Measurements from ENCODE around the gene GABBR2. TPM values are rescaled to one million over a fixed set of nuclear protein-coding genes. Genes with fewer than 3 reads are reported as not detected.

Gene GABBR2
- total and polyA plus RNA-seq, 2 experiments from 2014 or later = 0.89 to 1.3 TPM

DNA sequence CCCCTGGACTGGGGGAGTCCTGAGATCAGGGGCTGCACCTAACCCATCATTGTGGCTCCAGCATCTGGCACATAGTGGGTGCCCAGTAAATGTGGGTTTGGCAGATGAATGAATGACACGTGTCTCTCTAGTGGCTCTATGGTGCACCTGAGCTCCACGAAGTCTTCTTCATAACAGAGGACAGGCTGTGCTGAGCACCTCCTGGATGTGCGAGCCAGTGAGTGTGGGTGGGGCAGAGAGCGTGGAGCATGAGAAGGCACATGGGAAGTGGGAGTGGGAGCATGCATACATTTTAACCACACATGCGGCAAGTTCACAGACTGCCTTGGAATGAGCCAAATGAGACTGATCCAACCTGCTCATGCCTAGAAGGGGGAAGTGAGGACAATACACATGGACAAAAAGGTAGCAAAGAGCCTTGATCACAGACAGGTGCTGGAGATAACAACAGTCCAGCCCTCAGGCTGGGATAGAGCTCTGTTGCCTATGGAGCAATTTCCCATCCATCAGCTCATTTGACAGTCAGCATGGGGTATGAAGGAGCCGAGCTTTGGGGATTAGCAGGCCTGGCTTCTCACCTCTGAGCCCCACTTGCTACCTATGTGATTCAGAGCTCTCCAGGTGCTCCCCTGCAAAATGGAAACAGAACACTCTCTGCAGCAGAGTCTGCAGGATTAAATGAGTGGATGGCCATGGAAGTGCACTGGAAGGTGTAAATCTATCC, 377.0 kb downstream of the GABBR2 start:
- Histone ChIP-seq H4K20me1 (replicated peaks; ENCODE audit: insufficient read depth) (no peaks in the 10 kb centered on the region), H3K36me3 (ENCODE audit: insufficient read depth) (no peaks in the 10 kb centered on the region), H3K4me2 (no peak overlapping the region), H3K9me2 (ENCODE audit: insufficient read depth) (no peaks in the 10 kb centered on the region), H2AFZ (no peak overlapping the region), H3K4me3 (no peak overlapping the region), H3K79me2 (replicated peaks; ENCODE audit: insufficient read depth) (no peaks in the 10 kb centered on the region), H3K27me3 (ENCODE audit: insufficient read depth) (no peaks in the 10 kb centered on the region), H3F3A (replicated peaks; ENCODE audit: low read depth) (no peaks in the 10 kb centered on the region), H3K27ac (ENCODE audit: low read depth) (no peak overlapping the region), H3K4me1 (ENCODE audit: insufficient read depth) (no peaks in the 10 kb centered on the region; the same call in 1 of the 2 replicates)
- DNase-seq (ENCODE audit: low spot score) = no peak
- Mint-ChIP-seq H3K27ac (no peak overlapping the region), H3K4me3 (no peak overlapping the region), H3K4me1 (no peaks in the 10 kb centered on the region), H3K36me3 (ENCODE audit: low read depth) (no peaks in the 10 kb centered on the region), H3K27me3 (ENCODE audit: insufficient read depth, low read depth, poor library complexity) (no peaks in the 10 kb centered on the region), H3K9me3 (no peaks in the 10 kb centered on the region)
- no peak for TF ChIP-seq ZNF331 (CRISPR knock-in tag; IDR thresholded peaks at IDR 0.05; ENCODE audit: low read depth)
- TF ChIP-seq NANOG (IDR thresholded peaks at IDR 0.05; ENCODE audit: borderline replicate concordance) = no peak
- ATAC-seq = no peak

DNA sequence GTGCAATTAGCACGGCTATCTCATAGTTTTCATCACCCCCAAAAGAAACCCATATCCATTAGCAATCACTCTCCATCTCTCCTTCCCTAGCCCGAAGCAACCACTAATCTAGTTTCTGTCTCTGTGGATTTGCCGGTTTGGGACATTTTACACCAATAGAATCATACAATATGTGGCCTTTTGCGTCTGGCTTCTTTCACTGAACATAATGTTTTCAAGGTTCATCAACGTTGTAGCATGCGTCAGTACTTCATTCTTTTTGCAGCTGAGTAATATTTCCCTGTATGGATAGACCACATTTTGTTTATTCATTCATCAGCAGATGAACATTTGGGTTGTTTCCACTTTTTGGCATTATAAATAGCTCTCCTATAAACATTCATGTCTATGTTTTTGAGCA, 377.9 kb downstream of the GABBR2 start:
- Mint-ChIP-seq H3K4me3 (no peak overlapping the region), H3K9me3 (no peaks in the 10 kb centered on the region), H3K27me3 (ENCODE audit: insufficient read depth, low read depth, poor library complexity) (no peaks in the 10 kb centered on the region), H3K36me3 (ENCODE audit: low read depth) (no peaks in the 10 kb centered on the region), H3K4me1 (no peaks in the 10 kb centered on the region), H3K27ac (no peak overlapping the region)
- Histone ChIP-seq H3K4me3 (no peak overlapping the region), H3K36me3 (ENCODE audit: insufficient read depth) (no peaks in the 10 kb centered on the region), H4K20me1 (replicated peaks; ENCODE audit: insufficient read depth) (no peaks in the 10 kb centered on the region), H3K79me2 (replicated peaks; ENCODE audit: insufficient read depth) (no peaks in the 10 kb centered on the region), H3K4me2 (no peak overlapping the region), H3K27me3 (ENCODE audit: insufficient read depth) (no peaks in the 10 kb centered on the region), H3K4me1 (ENCODE audit: insufficient read depth) (no peaks in the 10 kb centered on the region; the same call in 1 of the 2 replicates), H2AFZ (no peak overlapping the region), H3K27ac (ENCODE audit: low read depth) (no peak overlapping the region), H3K9me2 (ENCODE audit: insufficient read depth) (no peaks in the 10 kb centered on the region), H3F3A (replicated peaks; ENCODE audit: low read depth) (no peaks in the 10 kb centered on the region)
- DNase-seq (ENCODE audit: low spot score) (no peak), ATAC-seq (no peak)
- TF ChIP-seq NANOG (IDR thresholded peaks at IDR 0.05; ENCODE audit: borderline replicate concordance) = no peak
- TF ChIP-seq, protein P1, sequence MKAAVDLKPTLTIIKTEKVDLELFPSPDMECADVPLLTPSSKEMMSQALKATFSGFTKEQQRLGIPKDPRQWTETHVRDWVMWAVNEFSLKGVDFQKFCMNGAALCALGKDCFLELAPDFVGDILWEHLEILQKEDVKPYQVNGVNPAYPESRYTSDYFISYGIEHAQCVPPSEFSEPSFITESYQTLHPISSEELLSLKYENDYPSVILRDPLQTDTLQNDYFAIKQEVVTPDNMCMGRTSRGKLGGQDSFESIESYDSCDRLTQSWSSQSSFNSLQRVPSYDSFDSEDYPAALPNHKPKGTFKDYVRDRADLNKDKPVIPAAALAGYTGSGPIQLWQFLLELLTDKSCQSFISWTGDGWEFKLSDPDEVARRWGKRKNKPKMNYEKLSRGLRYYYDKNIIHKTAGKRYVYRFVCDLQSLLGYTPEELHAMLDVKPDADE (IDR thresholded peaks at IDR 0.05) = no peak
- TF ChIP-seq JUNB (IDR thresholded peaks at IDR 0.05; ENCODE audit: unreplicated experiment) = no peak
- TF ChIP-seq STAT1 (IDR thresholded peaks at IDR 0.05; ENCODE audit: unreplicated experiment) = no peak
- TF ChIP-seq, protein P2, sequence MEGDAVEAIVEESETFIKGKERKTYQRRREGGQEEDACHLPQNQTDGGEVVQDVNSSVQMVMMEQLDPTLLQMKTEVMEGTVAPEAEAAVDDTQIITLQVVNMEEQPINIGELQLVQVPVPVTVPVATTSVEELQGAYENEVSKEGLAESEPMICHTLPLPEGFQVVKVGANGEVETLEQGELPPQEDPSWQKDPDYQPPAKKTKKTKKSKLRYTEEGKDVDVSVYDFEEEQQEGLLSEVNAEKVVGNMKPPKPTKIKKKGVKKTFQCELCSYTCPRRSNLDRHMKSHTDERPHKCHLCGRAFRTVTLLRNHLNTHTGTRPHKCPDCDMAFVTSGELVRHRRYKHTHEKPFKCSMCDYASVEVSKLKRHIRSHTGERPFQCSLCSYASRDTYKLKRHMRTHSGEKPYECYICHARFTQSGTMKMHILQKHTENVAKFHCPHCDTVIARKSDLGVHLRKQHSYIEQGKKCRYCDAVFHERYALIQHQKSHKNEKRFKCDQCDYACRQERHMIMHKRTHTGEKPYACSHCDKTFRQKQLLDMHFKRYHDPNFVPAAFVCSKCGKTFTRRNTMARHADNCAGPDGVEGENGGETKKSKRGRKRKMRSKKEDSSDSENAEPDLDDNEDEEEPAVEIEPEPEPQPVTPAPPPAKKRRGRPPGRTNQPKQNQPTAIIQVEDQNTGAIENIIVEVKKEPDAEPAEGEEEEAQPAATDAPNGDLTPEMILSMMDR (conservative IDR thresholded peaks at IDR 0.05; ENCODE audit: low read depth in 2 of 2) = no peak
- no peak for TF ChIP-seq ZNF331 (CRISPR knock-in tag; IDR thresholded peaks at IDR 0.05; ENCODE audit: low read depth)
- TF ChIP-seq, protein P3, sequence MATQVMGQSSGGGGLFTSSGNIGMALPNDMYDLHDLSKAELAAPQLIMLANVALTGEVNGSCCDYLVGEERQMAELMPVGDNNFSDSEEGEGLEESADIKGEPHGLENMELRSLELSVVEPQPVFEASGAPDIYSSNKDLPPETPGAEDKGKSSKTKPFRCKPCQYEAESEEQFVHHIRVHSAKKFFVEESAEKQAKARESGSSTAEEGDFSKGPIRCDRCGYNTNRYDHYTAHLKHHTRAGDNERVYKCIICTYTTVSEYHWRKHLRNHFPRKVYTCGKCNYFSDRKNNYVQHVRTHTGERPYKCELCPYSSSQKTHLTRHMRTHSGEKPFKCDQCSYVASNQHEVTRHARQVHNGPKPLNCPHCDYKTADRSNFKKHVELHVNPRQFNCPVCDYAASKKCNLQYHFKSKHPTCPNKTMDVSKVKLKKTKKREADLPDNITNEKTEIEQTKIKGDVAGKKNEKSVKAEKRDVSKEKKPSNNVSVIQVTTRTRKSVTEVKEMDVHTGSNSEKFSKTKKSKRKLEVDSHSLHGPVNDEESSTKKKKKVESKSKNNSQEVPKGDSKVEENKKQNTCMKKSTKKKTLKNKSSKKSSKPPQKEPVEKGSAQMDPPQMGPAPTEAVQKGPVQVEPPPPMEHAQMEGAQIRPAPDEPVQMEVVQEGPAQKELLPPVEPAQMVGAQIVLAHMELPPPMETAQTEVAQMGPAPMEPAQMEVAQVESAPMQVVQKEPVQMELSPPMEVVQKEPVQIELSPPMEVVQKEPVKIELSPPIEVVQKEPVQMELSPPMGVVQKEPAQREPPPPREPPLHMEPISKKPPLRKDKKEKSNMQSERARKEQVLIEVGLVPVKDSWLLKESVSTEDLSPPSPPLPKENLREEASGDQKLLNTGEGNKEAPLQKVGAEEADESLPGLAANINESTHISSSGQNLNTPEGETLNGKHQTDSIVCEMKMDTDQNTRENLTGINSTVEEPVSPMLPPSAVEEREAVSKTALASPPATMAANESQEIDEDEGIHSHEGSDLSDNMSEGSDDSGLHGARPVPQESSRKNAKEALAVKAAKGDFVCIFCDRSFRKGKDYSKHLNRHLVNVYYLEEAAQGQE (IDR thresholded peaks at IDR 0.05; ENCODE audit: unreplicated experiment) = no peak
- no peak for TF ChIP-seq POLR2AphosphoS5 (IDR thresholded peaks at IDR 0.05; ENCODE audit: low read depth)

All from GM23338 (cell line).